ENCODE data around the gene TRIP10. TPM values are rescaled to one million over a fixed set of nuclear protein-coding genes. Genes with fewer than 3 reads are reported as not detected.

The TRIP10 gene
- total and polyA plus RNA-seq, 2 of the 13 experiments (the other 11 are each of a cell fraction or from before 2014, with no cell fraction given): 32.5 to 33.2 TPM

DNA sequence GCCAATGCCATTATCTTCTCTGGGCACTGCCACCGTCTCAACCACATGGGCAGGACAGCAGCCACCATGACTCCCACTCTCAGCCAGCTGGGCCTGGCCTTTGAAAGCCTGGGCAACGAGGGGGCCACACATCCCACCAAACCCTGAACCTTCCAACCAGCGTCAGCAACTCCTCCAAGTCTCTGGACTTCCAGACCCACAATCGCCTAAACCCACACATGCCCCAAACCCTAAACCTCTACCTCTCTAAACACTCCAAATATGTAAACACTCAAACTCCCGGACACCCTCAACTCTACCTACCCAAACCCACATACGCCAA, 20.0 kb upstream of the TRIP10 start (continued):
- TF ChIP-seq ZBTB40 (IDR thresholded peaks at IDR 0.05): no peak
- no peak for TF ChIP-seq ZBTB40 (CRISPR knock-in tag; IDR thresholded peaks at IDR 0.05)
- no peak for TF ChIP-seq ZNF816 (CRISPR knock-in tag; IDR thresholded peaks at IDR 0.05; ENCODE audit: borderline replicate concordance)
- TF ChIP-seq ZFP82 (CRISPR knock-in tag; IDR thresholded peaks at IDR 0.05; ENCODE audit: borderline replicate concordance): no peak
- no peak for TF ChIP-seq ZIK1 (CRISPR knock-in tag; IDR thresholded peaks at IDR 0.05; ENCODE audit: borderline replicate concordance, low read depth)
- no peak for TF ChIP-seq NCOA1 (CRISPR knock-in tag; IDR thresholded peaks at IDR 0.05)
- no peak for TF ChIP-seq ZC3H4 (CRISPR knock-in tag; IDR thresholded peaks at IDR 0.05; ENCODE audit: borderline replicate concordance)
- TF ChIP-seq PHF21A (CRISPR knock-in tag; IDR thresholded peaks at IDR 0.05): no peak
- no peak for TF ChIP-seq LBX2 (CRISPR knock-in tag; IDR thresholded peaks at IDR 0.05; ENCODE audit: borderline replicate concordance)
- no peak for TF ChIP-seq ZNF83 (CRISPR knock-in tag; IDR thresholded peaks at IDR 0.05; ENCODE audit: borderline replicate concordance)
- no peak for TF ChIP-seq ZNF891 (CRISPR knock-in tag; IDR thresholded peaks at IDR 0.05)
- TF ChIP-seq ATF4 (CRISPR knock-in tag; IDR thresholded peaks at IDR 0.05): no peak
- TF ChIP-seq FOXA1 (IDR thresholded peaks at IDR 0.05): no peak
- no peak for TF ChIP-seq FOXA1 (CRISPR knock-in tag; IDR thresholded peaks at IDR 0.05)
- no peak for TF ChIP-seq ZNF160 (CRISPR knock-in tag; IDR thresholded peaks at IDR 0.05)
- TF ChIP-seq, protein P1, sequence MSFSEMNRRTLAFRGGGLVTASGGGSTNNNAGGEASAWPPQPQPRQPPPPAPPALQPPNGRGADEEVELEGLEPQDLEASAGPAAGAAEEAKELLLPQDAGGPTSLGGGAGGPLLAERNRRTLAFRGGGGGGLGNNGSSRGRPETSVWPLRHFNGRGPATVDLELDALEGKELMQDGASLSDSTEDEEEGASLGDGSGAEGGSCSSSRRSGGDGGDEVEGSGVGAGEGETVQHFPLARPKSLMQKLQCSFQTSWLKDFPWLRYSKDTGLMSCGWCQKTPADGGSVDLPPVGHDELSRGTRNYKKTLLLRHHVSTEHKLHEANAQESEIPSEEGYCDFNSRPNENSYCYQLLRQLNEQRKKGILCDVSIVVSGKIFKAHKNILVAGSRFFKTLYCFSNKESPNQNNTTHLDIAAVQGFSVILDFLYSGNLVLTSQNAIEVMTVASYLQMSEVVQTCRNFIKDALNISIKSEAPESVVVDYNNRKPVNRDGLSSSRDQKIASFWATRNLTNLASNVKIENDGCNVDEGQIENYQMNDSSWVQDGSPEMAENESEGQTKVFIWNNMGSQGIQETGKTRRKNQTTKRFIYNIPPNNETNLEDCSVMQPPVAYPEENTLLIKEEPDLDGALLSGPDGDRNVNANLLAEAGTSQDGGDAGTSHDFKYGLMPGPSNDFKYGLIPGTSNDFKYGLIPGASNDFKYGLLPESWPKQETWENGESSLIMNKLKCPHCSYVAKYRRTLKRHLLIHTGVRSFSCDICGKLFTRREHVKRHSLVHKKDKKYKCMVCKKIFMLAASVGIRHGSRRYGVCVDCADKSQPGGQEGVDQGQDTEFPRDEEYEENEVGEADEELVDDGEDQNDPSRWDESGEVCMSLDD (CRISPR knock-in tag; IDR thresholded peaks at IDR 0.05; ENCODE audit: borderline replicate concordance): no peak
- TF ChIP-seq HDAC1 (CRISPR knock-in tag; IDR thresholded peaks at IDR 0.05): peak; percentile 74
- no peak for TF ChIP-seq YY1 (IDR thresholded peaks at IDR 0.05; ENCODE audit: insufficient read depth, insufficient replicate concordance, low read depth, low read length)

All from HepG2 (cell line).